ENCODE results near the gene ETV6.

Gene ETV6

DNA sequence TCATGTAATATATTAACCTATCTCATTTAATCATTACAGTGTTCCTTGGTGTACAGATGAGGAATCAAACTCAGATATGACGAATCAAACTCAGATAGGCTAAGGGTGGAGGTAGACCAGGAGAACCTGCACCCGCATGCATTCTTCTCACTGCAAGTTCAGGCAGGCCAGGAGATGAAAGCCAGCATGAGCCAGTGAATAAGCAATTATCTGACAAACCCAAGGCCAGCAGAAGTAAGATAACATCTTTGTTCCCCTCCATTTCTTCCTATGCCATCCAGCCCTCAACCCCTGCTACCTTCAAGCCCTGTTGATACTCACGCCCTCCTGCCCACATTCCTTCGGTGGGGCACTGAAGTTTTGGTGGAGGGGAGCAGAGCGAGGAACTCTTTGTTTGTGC lies 152.2 kb downstream of the ETV6 start:
- DNase-seq (ENCODE audit: low spot score): no peak

DNA sequence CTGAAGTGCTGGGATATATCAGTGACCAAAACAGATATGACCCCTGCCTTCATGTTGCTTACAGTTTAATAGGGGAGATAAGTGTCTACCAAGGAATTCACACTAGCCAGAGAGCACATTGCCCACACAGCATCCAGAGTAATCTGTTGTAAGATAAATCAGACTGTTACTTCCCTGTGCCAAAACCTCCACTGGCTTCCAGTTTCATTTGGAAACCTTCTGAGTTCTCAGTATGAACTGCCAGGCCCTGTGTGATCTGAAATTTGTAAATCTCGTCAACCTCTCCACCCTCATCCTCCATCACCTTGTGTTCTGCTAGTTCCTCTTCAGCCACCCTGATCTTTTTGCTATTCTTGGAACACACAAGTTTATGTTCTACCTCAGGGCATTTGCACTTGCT lies 154.7 kb downstream of the ETV6 start:
- no peak for DNase-seq (ENCODE audit: low spot score)

DNA sequence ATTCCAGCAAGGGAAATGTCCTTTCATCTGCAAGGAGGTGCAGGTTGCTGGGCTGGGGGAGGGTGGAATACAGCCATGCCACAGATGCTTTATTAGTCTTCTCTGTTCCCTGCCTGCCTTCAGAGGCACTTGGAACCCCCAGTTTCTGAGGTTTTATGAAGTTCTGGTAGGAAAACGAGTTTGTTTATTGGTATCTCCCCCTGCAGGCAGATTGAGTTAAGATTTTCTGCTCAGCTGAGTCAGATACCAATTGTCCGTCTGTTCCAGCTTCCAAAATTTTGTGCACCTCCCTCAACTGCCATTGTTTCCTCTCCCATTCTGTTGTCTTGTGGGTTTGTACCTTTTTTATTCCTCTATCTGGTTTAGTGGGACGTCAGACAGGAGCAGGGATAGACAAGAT lies 155.6 kb downstream of the ETV6 start:
- no peak for DNase-seq (ENCODE audit: low spot score)

DNA sequence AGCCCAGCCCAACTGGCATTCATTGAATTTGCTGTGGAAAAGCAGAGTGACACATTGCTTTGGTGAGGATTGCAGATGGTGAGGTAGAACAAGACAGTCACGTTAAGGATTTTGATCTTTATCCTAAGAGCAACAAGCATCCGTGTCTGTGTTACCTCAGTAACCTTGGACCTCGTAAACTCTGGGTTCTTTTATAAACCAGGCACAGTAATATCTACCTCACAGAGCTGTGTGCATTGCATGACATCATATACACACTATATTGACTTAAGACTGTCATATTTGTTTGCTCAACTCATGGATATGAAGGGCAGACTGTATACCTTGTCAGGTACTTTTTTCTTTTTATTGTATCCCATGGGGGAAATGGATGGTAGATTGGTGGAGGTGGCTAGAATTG lies 156.2 kb downstream of the ETV6 start:
- no peak for DNase-seq (ENCODE audit: low spot score)

DNA sequence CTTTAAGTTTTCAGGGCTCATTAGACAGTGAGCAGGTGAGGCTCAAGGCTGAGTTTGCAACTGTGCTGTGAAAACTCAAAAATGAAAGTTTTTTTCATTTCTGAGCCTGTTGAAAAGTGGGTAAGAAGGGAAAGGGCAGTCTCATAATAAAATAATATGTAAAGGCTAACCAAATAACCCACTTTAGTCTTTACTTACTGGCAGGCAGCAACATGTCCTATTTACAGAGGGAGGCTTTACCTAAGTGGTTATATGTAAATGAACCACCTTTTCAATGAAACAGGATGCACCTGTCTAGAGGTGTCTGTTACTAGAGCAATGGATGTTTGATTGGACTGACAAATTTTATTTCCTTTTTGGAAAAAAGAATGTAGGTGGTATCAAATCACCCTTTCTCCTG lies 158.0 kb downstream of the ETV6 start:
- DNase-seq (ENCODE audit: low spot score): no peak

DNA sequence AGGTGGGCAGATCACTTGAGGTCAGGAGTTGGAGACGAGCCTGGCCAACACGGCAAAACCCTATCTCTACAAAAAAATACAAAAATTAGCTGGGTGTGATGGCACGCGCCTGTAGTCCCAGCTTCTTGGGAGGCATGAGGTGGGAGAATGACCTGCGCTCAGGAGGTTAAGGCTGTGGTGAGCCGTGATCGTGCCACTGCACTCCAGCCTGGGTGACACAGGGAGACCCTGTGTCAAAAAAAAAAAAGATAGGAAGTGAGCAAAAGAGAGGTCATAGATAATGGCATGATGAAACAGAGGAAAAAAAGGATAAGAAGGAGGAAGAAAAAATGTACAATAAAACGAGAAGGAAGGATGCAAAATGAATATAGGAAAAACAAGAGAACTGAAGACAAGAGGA lies 159.5 kb downstream of the ETV6 start:
- no peak for DNase-seq (ENCODE audit: low spot score)

DNA sequence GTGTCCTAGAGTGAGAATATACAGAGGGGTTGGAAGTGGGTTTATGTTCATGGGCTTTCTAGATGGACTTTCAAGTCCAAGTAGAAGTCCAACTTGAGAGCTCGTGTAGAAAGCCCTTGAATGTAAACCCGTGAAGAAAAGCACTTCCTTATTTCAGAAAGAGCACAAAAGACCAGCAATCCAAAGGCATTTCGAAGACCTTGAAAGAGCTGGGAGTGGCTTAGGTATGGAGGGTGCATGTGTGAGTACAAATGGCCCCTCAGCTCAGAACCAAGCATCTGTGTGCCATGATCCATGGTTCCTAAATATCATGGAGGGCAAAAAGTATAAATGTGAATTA lies 160.7 kb downstream of the ETV6 start:
- DNase-seq (ENCODE audit: low spot score): no peak

DNA sequence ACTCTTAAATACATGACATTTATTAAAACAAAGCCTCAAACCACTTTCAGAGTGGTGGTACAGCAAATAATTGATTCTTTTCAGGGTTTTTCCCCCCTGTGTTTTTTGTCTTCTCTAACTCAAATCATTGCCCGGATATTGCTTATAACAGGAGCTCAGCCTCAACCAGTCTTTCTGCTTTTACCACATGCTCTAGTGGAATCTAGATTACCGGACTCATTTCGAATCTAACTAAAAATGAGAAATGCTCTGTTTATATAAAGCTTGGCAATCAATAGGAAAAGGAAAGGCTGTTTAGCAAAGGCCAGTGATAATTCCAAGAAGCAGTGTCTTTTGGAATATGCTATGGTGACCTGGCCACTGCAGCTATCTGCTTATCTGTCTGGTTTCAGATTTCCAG lies 161.5 kb downstream of the ETV6 start:
- DNase-seq (ENCODE audit: low spot score): no peak

DNA sequence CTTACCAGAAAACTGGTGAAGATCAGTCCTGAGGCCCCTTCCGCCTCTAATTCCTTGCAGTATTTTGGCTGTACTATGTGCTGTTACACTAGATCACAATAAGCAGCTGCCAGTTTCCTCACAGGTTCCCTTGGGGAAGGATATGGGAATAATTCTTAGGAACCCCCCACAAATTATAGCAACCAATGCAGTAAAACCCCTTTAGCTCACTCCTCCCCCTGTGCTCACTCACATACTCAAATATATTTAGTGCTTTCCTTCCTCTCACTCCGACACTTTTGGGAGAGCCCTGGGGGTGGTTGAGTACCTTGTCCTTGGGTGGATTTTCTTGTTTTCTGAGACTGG lies 162.7 kb downstream of the ETV6 start:
- no peak for DNase-seq (ENCODE audit: low spot score)

DNA sequence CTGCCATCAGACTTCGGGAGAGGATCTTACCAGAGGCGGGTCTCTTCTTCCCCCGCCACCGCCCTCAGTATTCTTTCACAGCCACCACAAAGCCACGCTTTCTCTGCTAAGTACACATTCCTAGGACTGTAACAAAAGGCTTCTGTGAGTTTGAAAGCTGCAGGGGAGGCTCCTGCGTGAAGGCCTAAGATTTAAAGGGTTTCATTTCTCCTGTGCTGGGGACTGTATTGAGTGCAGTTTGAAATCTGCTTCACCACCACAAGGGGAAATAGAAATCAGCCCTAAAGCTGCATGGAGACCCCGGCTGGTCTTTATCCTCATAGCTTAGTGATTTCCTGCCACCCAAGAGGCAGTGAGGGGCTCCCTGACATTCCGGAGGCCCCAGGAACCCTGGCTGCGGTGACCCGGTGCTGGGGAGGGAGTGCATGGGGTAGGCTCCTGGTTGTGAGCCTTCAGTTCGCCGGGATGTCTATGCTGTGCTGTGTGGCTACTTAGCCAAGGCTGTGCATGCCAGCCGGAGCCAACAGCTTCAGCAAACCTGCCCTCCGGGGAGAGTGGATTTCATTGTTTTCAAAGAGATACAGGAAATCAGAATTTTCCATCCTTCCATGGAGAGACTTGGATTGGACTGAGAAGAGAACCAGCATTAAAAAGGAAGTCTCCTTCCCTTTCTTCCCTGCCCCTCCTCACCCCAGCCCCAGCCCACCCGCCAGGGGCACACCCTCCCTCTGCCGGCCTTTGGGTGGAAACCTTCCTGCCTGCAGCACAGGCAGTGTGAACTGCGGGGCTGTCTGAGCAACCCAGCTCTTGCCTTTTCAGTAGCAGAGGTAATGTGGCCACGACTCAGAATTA lies 163.3 kb downstream of the ETV6 start:
- DNase-seq (ENCODE audit: low spot score): peak; percentile 44

DNA sequence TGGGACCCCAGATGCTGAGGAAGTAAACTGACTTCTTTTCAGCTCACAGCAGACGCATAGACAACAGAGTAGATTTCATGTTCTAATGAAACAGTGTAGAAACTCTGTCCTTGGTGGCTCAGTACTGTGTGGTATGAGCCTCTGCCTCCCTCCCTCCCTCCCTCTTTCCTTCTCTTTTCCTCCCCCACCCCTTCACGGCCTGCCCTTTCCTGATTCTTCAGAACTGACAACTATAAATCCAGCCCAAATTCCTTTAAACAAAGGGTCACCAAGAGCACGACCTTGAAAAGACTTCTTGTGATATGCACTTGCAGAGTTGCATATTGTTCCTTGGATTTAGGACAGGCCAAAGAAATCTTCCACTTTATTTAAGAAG lies 164.0 kb downstream of the ETV6 start:
- no peak for DNase-seq (ENCODE audit: low spot score)

DNA sequence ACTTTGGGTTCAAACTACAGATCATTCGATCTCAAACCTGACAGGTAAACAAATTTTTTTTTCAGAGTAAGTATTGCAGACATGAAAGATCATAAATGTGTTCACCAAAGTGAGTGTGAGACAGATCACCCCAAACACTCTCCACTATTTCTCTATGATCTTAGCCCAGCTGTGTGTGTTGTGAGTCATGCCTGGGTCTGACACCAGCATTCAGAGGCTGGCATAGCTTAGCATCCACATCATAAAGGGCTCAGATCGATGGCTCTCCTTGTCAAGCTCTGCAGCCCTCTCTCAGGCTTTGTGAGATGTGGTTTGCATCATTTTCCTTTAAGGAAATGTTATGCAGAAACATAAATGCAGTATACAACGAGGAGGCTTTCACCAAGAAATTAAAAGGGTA lies 164.9 kb downstream of the ETV6 start:
- peak; percentile 79 for DNase-seq (ENCODE audit: low spot score)

DNA sequence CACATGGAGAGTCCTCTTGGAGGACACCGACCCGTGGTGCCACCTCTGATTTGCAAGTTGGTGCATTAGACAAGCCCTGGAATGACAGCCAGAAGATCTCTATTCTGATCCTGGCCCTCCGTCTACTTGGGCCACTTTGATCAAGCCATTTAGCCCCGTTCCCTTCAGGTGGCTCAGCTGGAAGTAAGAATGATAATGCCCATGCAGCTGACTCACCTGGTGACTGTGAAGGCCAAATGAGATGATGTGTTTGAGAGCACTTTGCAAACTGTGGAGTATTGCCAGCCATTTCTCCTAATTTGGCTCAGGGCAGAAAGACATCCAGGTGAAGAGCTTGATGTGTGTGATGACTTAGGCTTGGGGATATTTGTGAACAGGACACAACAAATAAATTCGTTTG lies 165.9 kb downstream of the ETV6 start:
- DNase-seq (ENCODE audit: low spot score): no peak

DNA sequence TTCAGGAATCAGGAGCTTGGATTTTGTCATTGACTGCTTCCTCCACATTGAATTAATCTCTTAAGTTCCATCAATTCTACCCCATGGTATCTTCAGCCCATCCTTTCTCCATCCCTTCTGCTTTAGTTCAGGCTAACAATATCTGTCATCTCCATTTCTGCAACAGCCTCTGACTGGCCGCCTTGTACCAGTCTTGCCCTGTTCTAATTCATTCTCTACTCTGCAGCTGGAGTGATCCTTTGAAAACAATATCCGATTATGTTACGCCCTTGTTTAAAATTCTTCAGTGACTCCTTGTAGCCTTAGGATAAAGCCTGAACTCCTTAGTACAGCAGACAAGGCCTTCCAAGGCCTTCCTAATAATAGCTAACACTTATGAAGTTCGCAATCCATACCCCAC lies 170.2 kb downstream of the ETV6 start:
- no peak for DNase-seq (ENCODE audit: low spot score)

DNA sequence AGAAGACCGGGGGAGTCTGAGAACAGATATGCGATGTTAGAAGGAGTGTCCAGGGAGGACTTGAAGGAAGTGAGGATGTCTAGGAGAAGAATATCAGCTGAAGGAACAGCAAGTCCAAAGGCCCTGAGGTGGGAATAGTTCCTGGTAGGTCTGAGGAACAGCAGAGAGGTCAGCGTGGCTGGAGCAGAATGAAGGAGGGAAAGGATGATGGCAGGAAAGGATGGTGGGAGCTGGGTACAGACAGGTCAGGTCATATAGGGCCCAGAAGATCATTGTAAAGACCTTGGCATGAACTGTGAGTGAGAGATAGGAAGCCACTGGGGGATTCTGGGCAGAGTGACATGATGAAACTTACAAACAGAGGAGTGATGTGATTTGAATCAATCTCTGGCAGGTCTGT lies 171.0 kb downstream of the ETV6 start:
- DNase-seq (ENCODE audit: low spot score): no peak

DNA sequence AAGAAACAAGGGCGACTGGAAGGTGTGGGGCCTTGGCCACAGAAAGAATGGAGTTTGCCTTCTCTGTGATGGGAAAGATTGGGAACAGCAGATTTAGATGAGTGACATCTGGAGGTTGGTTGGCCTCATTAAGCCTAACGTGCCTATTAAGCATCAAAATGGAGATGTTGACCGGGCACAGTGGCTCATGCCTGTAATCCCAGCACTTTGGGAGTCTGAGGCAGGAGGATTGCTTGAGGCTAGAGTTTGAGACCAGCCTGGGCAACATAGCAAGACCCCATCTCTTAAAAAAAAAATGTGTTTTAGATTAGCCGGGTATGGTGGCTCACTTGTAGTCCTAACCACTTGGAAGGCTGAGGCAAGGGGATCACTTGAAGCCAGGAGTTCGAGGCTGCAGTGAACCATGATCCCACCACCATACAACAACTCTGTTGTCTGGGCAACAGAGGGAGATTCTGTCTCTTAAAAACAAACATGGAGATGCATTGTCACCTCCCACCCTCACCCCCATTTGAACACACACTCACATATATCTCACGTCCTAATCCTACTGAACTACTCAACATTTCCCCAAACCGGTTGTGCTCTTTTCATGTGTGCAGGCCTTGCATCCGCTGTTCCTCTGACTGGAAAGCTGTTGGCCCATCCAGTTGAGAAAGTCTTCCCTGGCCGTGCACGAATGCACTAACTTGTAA lies 172.1 kb downstream of the ETV6 start:
- DNase-seq (ENCODE audit: low spot score): no peak

DNA sequence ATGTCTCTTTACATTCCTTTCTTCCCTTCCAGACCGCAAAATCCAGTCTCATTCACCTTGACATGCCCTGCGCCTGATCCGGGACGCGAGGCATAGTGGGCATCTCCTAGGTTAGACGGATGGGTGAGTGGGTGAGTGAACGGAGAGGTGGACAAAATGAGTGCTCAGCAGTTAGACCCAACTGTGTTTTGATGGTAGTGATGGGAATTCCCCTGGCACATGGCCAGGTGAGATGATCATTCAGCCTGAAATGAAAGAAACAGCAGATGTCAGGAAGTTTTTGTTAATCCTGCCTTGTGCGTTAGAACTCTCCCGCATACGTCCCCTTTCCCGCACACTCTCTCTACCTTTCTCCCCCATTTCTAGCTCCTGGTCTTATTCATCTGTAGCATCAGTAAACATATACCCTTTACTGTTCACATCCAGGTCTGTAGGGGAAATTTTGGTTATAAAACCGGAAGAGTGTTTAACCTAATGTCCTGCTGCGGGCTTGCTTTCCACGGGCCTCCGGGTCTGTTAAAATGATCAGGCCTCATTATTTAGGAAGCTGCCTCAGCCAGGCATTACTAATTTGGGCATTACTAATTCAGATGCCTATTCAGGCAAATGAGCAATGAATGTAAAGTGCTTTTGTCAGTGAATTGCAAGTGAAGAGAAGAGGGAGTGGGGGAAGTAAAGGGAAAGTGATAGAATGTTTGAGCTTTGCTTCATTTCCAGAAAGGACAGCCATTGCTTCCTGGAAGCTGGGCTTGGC lies 172.8 kb downstream of the ETV6 start:
- DNase-seq (ENCODE audit: low spot score): peak; percentile 20

DNA sequence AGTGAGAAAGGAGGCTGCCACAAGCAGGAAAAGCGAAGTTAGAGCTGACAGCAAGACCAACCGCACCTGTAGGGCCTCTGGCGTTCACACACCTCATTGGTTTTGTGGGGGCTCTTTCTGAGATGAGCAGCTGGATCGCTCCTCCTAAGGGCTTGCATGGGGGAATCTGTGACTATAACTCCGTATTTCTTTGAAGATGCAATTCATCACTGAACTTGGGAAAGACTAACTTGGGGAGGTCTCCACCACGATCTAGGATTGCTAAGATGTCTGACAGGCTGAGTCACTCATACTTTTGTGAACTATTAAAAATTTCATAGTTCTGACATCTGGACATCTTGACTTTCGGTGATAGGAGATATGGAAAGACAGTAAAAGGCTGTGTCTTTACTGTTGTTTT lies 173.6 kb downstream of the ETV6 start:
- peak; percentile 54 for DNase-seq (ENCODE audit: low spot score)

DNA sequence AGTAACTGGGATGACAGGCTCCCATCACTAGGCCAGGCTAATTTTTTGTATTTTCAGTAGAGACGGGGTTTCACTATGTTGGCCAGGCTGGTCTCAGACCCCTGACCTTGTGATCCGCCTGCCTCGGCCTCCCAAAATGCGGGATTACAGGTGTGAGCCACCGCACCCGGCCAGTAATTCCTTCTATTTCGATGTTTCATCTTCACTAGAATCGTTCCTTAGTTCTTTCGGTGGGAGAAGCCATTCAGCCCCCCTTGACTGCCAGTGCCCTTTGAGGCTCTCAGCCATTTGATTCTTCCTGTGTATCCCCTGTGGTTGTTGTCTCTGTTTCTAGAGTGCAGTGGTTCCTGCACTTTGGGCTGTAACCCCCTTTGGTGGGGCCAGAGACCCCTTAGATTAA lies 174.1 kb downstream of the ETV6 start:
- DNase-seq (ENCODE audit: low spot score): no peak

DNA sequence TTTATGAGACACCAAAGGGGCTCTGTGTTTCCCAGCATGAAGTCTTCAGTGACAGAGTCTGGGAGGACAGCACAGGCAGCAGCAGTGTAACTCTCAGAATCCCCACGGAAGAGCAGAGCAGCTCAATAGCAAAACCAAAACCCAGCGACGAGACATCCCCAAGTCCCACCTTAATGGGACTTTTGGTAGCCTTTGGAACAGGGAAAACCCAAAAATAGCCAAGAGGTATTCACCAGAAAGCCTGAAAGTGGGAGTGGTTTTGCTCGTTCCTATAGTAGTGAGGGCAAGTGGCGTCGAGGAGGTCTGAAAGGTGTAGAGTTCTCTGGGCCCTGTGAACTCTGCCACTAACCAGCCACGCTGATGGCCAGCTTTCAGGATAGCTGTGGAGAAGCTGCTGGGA lies 174.6 kb downstream of the ETV6 start:
- DNase-seq (ENCODE audit: low spot score): no peak

DNA sequence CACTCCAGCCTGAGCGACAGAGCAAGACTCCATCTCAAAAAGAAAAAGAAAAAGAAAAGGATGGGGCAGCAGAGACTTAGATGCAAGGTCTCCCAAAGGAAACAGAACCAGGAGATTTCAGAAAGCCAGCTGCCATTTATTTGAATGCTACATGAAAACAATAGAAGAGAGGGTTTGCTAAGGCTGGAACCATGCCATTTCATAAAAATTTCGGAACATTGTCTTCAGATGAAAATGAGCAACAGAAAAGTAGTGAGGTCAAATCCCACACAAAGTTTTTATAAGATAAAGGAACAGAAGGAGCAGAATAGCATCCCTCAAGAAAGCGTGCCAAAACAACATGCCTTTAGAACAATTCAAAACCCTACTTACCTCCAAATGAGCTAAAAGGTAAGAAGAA lies 175.3 kb downstream of the ETV6 start:
- no peak for DNase-seq (ENCODE audit: low spot score)

DNA sequence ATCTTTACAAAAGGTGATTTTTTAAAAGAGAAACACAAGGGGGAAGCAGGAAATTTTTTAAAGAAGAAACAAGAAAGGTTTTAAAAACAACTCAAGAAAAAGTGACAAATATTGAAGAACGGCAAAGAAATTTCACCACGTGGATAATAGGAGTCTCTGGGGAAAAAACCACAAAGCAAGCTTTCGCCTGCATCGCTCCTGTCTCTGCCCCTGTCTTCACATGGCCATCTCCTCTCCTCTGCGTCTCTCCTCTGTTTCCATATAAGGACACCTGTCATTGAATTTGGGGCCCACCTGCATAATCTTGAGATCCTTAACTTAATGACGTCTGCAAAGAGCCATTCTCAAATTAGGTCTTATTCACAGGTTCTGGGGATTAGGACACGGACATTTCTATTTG lies 175.8 kb downstream of the ETV6 start:
- no peak for DNase-seq (ENCODE audit: low spot score)

DNA sequence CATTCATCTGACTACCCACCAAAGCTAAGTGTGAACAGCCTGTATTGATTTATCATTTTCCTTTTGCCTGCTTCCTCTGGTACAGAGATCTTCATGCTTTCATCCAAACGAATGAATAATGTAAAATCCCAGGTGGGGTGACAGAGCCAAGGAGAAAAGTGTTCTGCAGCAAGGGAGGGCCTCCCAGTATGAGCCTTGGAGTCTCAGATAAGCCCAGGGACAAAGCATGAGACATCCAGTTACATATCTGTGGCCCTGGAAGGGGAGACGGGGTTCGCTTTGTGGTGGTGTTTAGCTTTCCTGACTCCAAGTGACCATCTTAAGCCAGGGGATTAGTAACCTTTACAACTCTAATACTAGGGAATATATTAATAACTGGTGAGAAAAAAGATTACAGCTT lies 177.1 kb downstream of the ETV6 start:
- no peak for DNase-seq (ENCODE audit: low spot score)
